Measurements from ENCODE around the gene AQP5.

The AQP5 gene

GRCh38 chr12:49960474-49961110, 1.1 kb upstream of the AQP5 start:
- no peak overlapping the region for H3K4me3 ChIP-seq (ENCODE audit: low read depth, low read length)
- TF ChIP-seq CTCF (IDR thresholded peaks at IDR 0.05; ENCODE audit: borderline replicate concordance, insufficient read depth, low read depth, low read length), result no peak

GRCh38 chr12:49961993-49962764, 507 bp downstream of the AQP5 start:
- no peak overlapping the region for H3K4me3 ChIP-seq (ENCODE audit: low read depth, low read length)
- TF ChIP-seq CTCF (IDR thresholded peaks at IDR 0.05; ENCODE audit: borderline replicate concordance, insufficient read depth, low read depth, low read length), result no peak

GRCh38 chr12:49962861-49963765, 1.4 kb downstream of the AQP5 start:
- no peak overlapping the region for H3K4me3 ChIP-seq (ENCODE audit: low read depth, low read length)
- no peak for TF ChIP-seq CTCF (IDR thresholded peaks at IDR 0.05; ENCODE audit: borderline replicate concordance, insufficient read depth, low read depth, low read length)

GRCh38 chr12:49963976-49964815, 2.5 kb downstream of the AQP5 start:
- no peak for TF ChIP-seq CTCF (IDR thresholded peaks at IDR 0.05; ENCODE audit: borderline replicate concordance, insufficient read depth, low read depth, low read length)

GRCh38 chr12:49964849-49965624, 3.4 kb downstream of the AQP5 start:
- no peak overlapping the region for H3K4me3 ChIP-seq (ENCODE audit: low read depth, low read length)
- no peak for TF ChIP-seq CTCF (IDR thresholded peaks at IDR 0.05; ENCODE audit: borderline replicate concordance, insufficient read depth, low read depth, low read length)

More at GRCh38 chr12:49963976-49964815, 2.5 kb downstream of the AQP5 start:
- H3K4me3 ChIP-seq (ENCODE audit: low read depth, low read length), result no peak overlapping the region

GRCh38 chr12:49965836-49966235, 4.2 kb downstream of the AQP5 start:
- H3K4me3 ChIP-seq (ENCODE audit: low read depth, low read length), result no peak overlapping the region
- no peak for TF ChIP-seq CTCF (IDR thresholded peaks at IDR 0.05; ENCODE audit: borderline replicate concordance, insufficient read depth, low read depth, low read length)
